ENCODE data around the gene TYMS.

Gene TYMS

DNA sequence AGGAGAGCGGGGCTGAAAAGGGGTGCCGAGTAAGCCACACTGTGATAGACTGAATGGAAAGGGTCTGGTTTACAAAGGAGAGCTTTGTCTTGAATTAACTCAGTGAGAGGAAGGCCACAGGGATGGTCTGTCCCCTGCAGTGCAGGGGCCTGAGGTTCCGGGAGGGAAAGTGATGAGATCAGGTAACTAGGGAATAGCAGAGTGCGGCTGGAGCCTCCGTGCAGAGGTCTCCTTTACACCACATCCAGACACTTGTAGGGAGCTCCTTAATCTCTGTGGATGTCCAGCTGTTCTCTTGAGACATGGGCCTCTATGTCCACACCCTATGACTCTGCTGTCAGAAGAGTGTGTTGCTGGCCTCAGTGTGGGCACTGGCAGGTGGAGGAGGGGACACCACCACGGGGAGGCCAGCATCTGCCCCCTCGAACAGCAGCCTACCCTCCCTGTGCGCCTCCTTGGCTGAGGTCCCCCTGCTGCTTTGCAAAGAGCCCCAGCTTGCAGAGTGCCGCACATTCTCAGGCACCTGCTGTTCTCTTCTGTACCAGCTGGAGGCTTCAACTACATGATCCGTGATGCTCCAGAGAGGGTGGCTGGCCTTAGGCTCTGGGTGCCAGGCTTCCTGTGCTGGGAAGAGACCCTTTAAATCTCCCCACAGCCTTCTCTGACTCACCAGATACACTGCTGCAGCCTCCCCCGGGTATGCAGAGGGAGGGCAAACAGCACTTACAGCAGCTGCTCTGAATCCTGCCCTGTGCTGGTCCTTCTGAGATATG, 29.1 kb downstream of the TYMS start:
- no peak for DNase-seq (ENCODE audit: low read depth)
- TF ChIP-seq CTCF (IDR thresholded peaks at IDR 0.05; ENCODE audit: control insufficient read depth, extremely low read depth, insufficient read depth): no peak
- no peak overlapping the region for H3K4me3 ChIP-seq (ENCODE audit: low read depth, low read length)

- TF ChIP-seq CTCF (IDR thresholded peaks at IDR 0.05; ENCODE audit: control insufficient read depth, extremely low read depth, insufficient read depth): no peak
- DNase-seq (ENCODE audit: low read depth): no peak
- H3K4me3 ChIP-seq (ENCODE audit: low read depth, low read length): no peak overlapping the region
Measured at GRCh38 chr18:688323-688722, 30.9 kb downstream of the TYMS start.

DNA sequence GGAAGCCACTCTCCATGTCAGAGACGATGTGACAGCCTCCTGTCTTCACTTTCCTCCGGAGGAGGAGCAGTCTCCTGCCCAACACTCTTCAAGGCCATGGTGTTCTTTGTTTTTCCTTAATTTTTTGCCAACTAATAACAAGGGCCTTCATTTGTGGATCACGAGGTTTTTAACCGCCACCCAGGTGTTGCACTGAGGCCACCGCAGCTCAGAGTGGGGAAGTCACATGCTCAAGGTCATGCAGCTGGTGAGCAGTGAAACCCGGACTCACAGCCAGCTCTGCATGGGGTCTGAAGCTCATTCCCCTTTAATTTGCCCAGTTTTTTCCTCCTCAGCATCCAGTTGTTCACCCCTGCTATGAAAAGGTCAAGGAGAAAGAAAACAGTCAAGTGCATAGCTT, 35.4 kb downstream of the TYMS start:
- TF ChIP-seq CTCF (IDR thresholded peaks at IDR 0.05; ENCODE audit: control insufficient read depth, extremely low read depth, insufficient read depth): no peak
- no peak for DNase-seq (ENCODE audit: low read depth)

GRCh38 chr18:693466-694187, 36.2 kb downstream of the TYMS start:
- DNase-seq (ENCODE audit: low read depth): no peak
- no peak for TF ChIP-seq CTCF (IDR thresholded peaks at IDR 0.05; ENCODE audit: control insufficient read depth, extremely low read depth, insufficient read depth)
- no peak overlapping the region for H3K4me3 ChIP-seq (ENCODE audit: low read depth, low read length)

More for the DNA sequence above, 35.4 kb downstream of the TYMS start:
- H3K4me3 ChIP-seq (ENCODE audit: low read depth, low read length): no peak overlapping the region

GRCh38 chr18:697012-697411, 39.6 kb downstream of the TYMS start:
- H3K4me3 ChIP-seq (ENCODE audit: low read depth, low read length): no peak overlapping the region
- DNase-seq (ENCODE audit: low read depth): no peak
- TF ChIP-seq CTCF (IDR thresholded peaks at IDR 0.05; ENCODE audit: control insufficient read depth, extremely low read depth, insufficient read depth): no peak

DNA sequence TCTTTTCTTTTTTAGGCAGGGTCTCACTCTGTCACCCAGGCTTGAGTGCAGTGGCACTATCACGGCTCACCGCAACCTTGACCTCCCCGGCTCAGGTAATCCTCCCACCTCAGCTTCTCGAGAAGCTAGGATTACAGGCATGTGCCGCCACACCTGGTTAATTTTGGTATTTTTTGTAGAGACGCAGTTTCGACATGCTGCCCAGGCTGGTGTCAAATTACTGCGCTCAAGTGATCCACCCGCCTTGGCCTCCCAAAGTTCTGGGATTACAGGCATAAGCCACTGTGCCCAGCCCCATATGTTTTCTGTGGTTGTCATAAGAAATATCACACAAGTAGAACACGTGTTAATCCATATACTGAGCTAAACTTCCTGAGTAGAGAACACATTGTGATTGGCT, 40.3 kb downstream of the TYMS start:
- DNase-seq (ENCODE audit: low read depth): no peak
- no peak overlapping the region for H3K4me3 ChIP-seq (ENCODE audit: low read depth, low read length)
- TF ChIP-seq CTCF (IDR thresholded peaks at IDR 0.05; ENCODE audit: control insufficient read depth, extremely low read depth, insufficient read depth): no peak

All from LNCaP clone FGC (cell line).